MG63 (cell line): ENCODE results near the gene FHIP2A. TPM values are rescaled to one million over a fixed set of nuclear protein-coding genes. Genes with fewer than 3 reads are reported as not detected.
"Not testable (repeated sequence)": the region's sequence is repeated elsewhere in the genome, so short reads cannot be mapped to it uniquely, and the experiment has no call there.

ENCODE experiments used
- DNase-seq: peaks from one replicate; pipeline ENCODE4 v3.0.0-alpha.2; 2020
- H3K27me3 ChIP-seq: fragments of 250-450 bp; sonication (Bioruptor Pico); 2 replicates; pipeline ENCODE4 v1.5.1; 2020; ENCODE audit warnings: mild to moderate bottlenecking, moderate library complexity
- H3K36me3 ChIP-seq: fragments of 250-450 bp; sonication (Bioruptor Pico); 2 replicates; pipeline ENCODE4 v1.5.1; 2020; ENCODE audit warnings: mild to moderate bottlenecking, moderate library complexity
- H3K4me3 ChIP-seq: fragments of 250-450 bp; sonication (Bioruptor Pico); 2 replicates; pipeline ENCODE4 v1.5.1; 2020; ENCODE audit warnings: mild to moderate bottlenecking, moderate library complexity
- H3K9me3 ChIP-seq: fragments of 250-450 bp; sonication (Bioruptor Pico); 2 replicates; pipeline ENCODE4 v1.5.1; 2020; ENCODE audit warnings: mild to moderate bottlenecking, moderate library complexity
- total RNA-seq: library from RNA; depleted of rRNA; stranded (reverse); fragments of >200 nt; shearing (Covaris generic); gene quantifications from 2 replicates; pipeline ENCODE4 v1.2.3, GENCODE V29; 2014; ENCODE audit warnings: low replicate concordance; rRNA removed

The FHIP2A gene
- total RNA-seq: 7.1 and 9.4 TPM in 2 replicates

GRCh38 chr10:114821293-114821914, at the start of gene FHIP2A:
TSS of gene FHIP2A (plus strand) at chr10:114821780. CDS start at chr10:114822079, 299 bp downstream.
- H3K9me3 ChIP-seq: no peaks in the 10 kb centered on the region
- peak; percentile 81 for DNase-seq

GRCh38 chr10:114772496-114773196, 48.9 kb upstream of the FHIP2A start:
- DNase-seq: no peak
- H3K27me3 ChIP-seq: no peaks in the 10 kb centered on the region
- no peaks in the 10 kb centered on the region for H3K36me3 ChIP-seq
- H3K9me3 ChIP-seq: 0 out of 2 replicates have a peak, but pooled peaks cover 1% of the 10 kb centered on the region
- no peak overlapping the region for H3K4me3 ChIP-seq

More at GRCh38 chr10:114821293-114821914, at the start of gene FHIP2A:
- peak within 1 kb of the TSS; percentile 79 for H3K4me3 ChIP-seq
- peaks cover 22% of the 10 kb centered on the region for H3K36me3 ChIP-seq
- no peaks in the 10 kb centered on the region for H3K27me3 ChIP-seq

- Histone ChIP-seq H3K4me3 (no peak overlapping the region), H3K27me3 (no peaks in the 10 kb centered on the region), H3K9me3 (0 out of 2 replicates have a peak, but pooled peaks cover 1% of the 10 kb centered on the region), H3K36me3 (no peaks in the 10 kb centered on the region)
- DNase-seq: no peak
These were observed 48.4 kb upstream of the FHIP2A start for GRCh38 chr10:114773197-114773532.

- not testable (repeated sequence) for H3K4me3 ChIP-seq, H3K36me3 ChIP-seq, H3K9me3 ChIP-seq, H3K27me3 ChIP-seq, DNase-seq
These were observed 46.5 kb upstream of the FHIP2A start for GRCh38 chr10:114775082-114775481.

- peak; percentile 38 for DNase-seq
- no peaks in the 10 kb centered on the region for H3K27me3 ChIP-seq
- 0 out of 2 replicates have a peak, but pooled peaks cover 1% of the 10 kb centered on the region for H3K9me3 ChIP-seq
- H3K36me3 ChIP-seq: no peaks in the 10 kb centered on the region
- H3K4me3 ChIP-seq: no peak overlapping the region
These were observed 44.2 kb upstream of the FHIP2A start for GRCh38 chr10:114777415-114777814.

GRCh38 chr10:114779803-114780576, 41.6 kb upstream of the FHIP2A start:
- no peak overlapping the region for H3K4me3 ChIP-seq
- 0 out of 2 replicates have a peak, but pooled peaks cover 1% of the 10 kb centered on the region for H3K9me3 ChIP-seq
- no peaks in the 10 kb centered on the region for H3K36me3 ChIP-seq

GRCh38 chr10:114780577-114781184, 40.9 kb upstream of the FHIP2A start:
- H3K36me3 ChIP-seq: no peaks in the 10 kb centered on the region
- H3K4me3 ChIP-seq: no peak overlapping the region
- no peaks in the 10 kb centered on the region for H3K9me3 ChIP-seq
- no peak for DNase-seq
- no peaks in the 10 kb centered on the region for H3K27me3 ChIP-seq

More at GRCh38 chr10:114779803-114780576, 41.6 kb upstream of the FHIP2A start:
- no peaks in the 10 kb centered on the region for H3K27me3 ChIP-seq
- DNase-seq: peak; percentile 52

GRCh38 chr10:114782666-114783065, 38.9 kb upstream of the FHIP2A start:
- Histone ChIP-seq H3K27me3 (no peaks in the 10 kb centered on the region), H3K9me3 (no peaks in the 10 kb centered on the region), H3K36me3 (no peaks in the 10 kb centered on the region), H3K4me3 (no peak overlapping the region)
- DNase-seq: no peak

- no peak overlapping the region for H3K4me3 ChIP-seq
- no peaks in the 10 kb centered on the region for H3K9me3 ChIP-seq
- H3K27me3 ChIP-seq: no peaks in the 10 kb centered on the region
- DNase-seq: no peak
- H3K36me3 ChIP-seq: no peaks in the 10 kb centered on the region
These were observed 37.9 kb upstream of the FHIP2A start for GRCh38 chr10:114783686-114784085.

- not testable (repeated sequence) for H3K27me3 ChIP-seq, H3K36me3 ChIP-seq, H3K4me3 ChIP-seq, H3K9me3 ChIP-seq
- DNase-seq: peak; percentile 53
These were observed 35.1 kb upstream of the FHIP2A start for GRCh38 chr10:114786492-114786891.

- not testable (repeated sequence) for DNase-seq, H3K9me3 ChIP-seq, H3K36me3 ChIP-seq, H3K4me3 ChIP-seq, H3K27me3 ChIP-seq
These were observed 34.4 kb upstream of the FHIP2A start for GRCh38 chr10:114787131-114787530.

GRCh38 chr10:114791768-114792167, 29.8 kb upstream of the FHIP2A start:
- H3K27me3 ChIP-seq: no peaks in the 10 kb centered on the region
- no peak overlapping the region for H3K4me3 ChIP-seq
- H3K9me3 ChIP-seq: no peaks in the 10 kb centered on the region
- H3K36me3 ChIP-seq: no peaks in the 10 kb centered on the region
- DNase-seq: no peak

- no peaks in the 10 kb centered on the region for H3K36me3 ChIP-seq
- no peaks in the 10 kb centered on the region for H3K9me3 ChIP-seq
- H3K27me3 ChIP-seq: no peaks in the 10 kb centered on the region
- DNase-seq: no peak
- H3K4me3 ChIP-seq: no peak overlapping the region
These were observed 26.5 kb upstream of the FHIP2A start for GRCh38 chr10:114795039-114795438.

GRCh38 chr10:114800361-114800760, 21.2 kb upstream of the FHIP2A start:
- Histone ChIP-seq H3K4me3 (no peak overlapping the region), H3K27me3 (no peaks in the 10 kb centered on the region), H3K36me3 (no peaks in the 10 kb centered on the region), H3K9me3 (no peaks in the 10 kb centered on the region; the same call in 1 of the 2 replicates)
- no peak for DNase-seq

GRCh38 chr10:114801411-114801813, 20.2 kb upstream of the FHIP2A start:
- no peaks in the 10 kb centered on the region; the same call in 1 of the 2 replicates for H3K9me3 ChIP-seq
- H3K4me3 ChIP-seq: no peak overlapping the region
- no peak for DNase-seq
- H3K36me3 ChIP-seq: no peaks in the 10 kb centered on the region
- H3K27me3 ChIP-seq: no peaks in the 10 kb centered on the region

GRCh38 chr10:114802177-114802576, 19.4 kb upstream of the FHIP2A start:
- H3K4me3 ChIP-seq: no peak overlapping the region
- no peaks in the 10 kb centered on the region; the same call in 1 of the 2 replicates for H3K9me3 ChIP-seq
- H3K27me3 ChIP-seq: no peaks in the 10 kb centered on the region
- no peak for DNase-seq
- no peaks in the 10 kb centered on the region for H3K36me3 ChIP-seq
